ENCODE data around the gene IRF2.

Gene IRF2

GRCh38 chr4:184450045-184450444 lies 24.3 kb downstream of the IRF2 start:
- no peak overlapping the region for H4K12ac ChIP-seq (ENCODE audit: low read depth, low read length)
- no peak overlapping the region for H3K4me3 ChIP-seq (ENCODE audit: low read depth, low read length)
- H3K4ac ChIP-seq (ENCODE audit: low read depth, low read length): no peak overlapping the region
- no peak overlapping the region for H3K27ac ChIP-seq (ENCODE audit: low read depth, low read length)
- H2BK5ac ChIP-seq (ENCODE audit: low read depth, low read length, poor library complexity): no peak overlapping the region
- H3K14ac ChIP-seq (ENCODE audit: low read length): no peak overlapping the region
- WGBS (ENCODE audit: extremely low coverage, insufficient coverage, insufficient read length): no CpG with 5 or more reads among the region's 5 CpGs
- H3K23ac ChIP-seq (ENCODE audit: low read length): no peak overlapping the region
- no peaks in the 10 kb centered on the region for H3K79me2 ChIP-seq (ENCODE audit: control insufficient read depth, insufficient read depth, low read length, poor library complexity)
- H3K36me3 ChIP-seq (ENCODE audit: control insufficient read depth in 1 of 2, insufficient read depth in 2 of 2, low read length in 2 of 2): no peaks in the 10 kb centered on the region
- no peak overlapping the region for H3K18ac ChIP-seq (ENCODE audit: low read length)
- H3K9me3 ChIP-seq (ENCODE audit: insufficient read depth, low read depth, low read length): peaks cover 1% of the 10 kb centered on the region
- no peak for DNase-seq
- H2BK120ac ChIP-seq (ENCODE audit: insufficient read depth, low read length, poor library complexity): no peak overlapping the region
- H4K8ac ChIP-seq (ENCODE audit: low read depth, low read length): no peak overlapping the region
- H3K27me3 ChIP-seq (ENCODE audit: insufficient read depth, low read length): no peaks in the 10 kb centered on the region
- H2AK5ac ChIP-seq (ENCODE audit: low read length): no peak overlapping the region
- H3K9ac ChIP-seq (ENCODE audit: low read length): no peak overlapping the region
- peaks cover 3 to 5% of the 10 kb centered on the region in 2 experiments for H3K4me1 ChIP-seq (ENCODE audit: control insufficient read depth in 1 of 2, insufficient read depth in 2 of 2, low read length in 2 of 2)
- H2BK12ac ChIP-seq (ENCODE audit: low read length): no peak overlapping the region
- no peak overlapping the region for H4K91ac ChIP-seq (ENCODE audit: low read depth, low read length)
- no peak overlapping the region for H2AFZ ChIP-seq (ENCODE audit: insufficient read depth, low read length, poor library complexity)
- H3K4me2 ChIP-seq (ENCODE audit: low read length): no peak overlapping the region
- no peaks in the 10 kb centered on the region for H3K79me1 ChIP-seq (ENCODE audit: low read length)

- Histone ChIP-seq H2BK5ac (ENCODE audit: low read depth, low read length, poor library complexity) (no peak overlapping the region), H4K8ac (ENCODE audit: low read depth, low read length) (no peak overlapping the region), H3K4ac (ENCODE audit: low read depth, low read length) (no peak overlapping the region)
These were observed 25.5 kb downstream of the IRF2 start for GRCh38 chr4:184448821-184449220.

GRCh38 chr4:184448141-184448540 lies 26.2 kb downstream of the IRF2 start:
- no peak for DNase-seq
- Histone ChIP-seq H3K9me3 (ENCODE audit: insufficient read depth, low read depth, low read length) (peaks cover 1% of the 10 kb centered on the region), H3K4me3 (ENCODE audit: low read depth, low read length) (no peak overlapping the region), H3K4me2 (ENCODE audit: low read length) (no peak overlapping the region), H3K27ac (ENCODE audit: low read depth, low read length) (no peak overlapping the region), H3K14ac (ENCODE audit: low read length) (no peak overlapping the region), H2BK12ac (ENCODE audit: low read length) (no peak overlapping the region), H4K8ac (ENCODE audit: low read depth, low read length) (no peak overlapping the region), H3K27me3 (ENCODE audit: insufficient read depth, low read length) (no peaks in the 10 kb centered on the region), H4K91ac (ENCODE audit: low read depth, low read length) (no peak overlapping the region), H4K12ac (ENCODE audit: low read depth, low read length) (no peak overlapping the region), H3K9ac (ENCODE audit: low read length) (no peak overlapping the region), H2AFZ (ENCODE audit: insufficient read depth, low read length, poor library complexity) (no peak overlapping the region), H2AK5ac (ENCODE audit: low read length) (no peak overlapping the region), H3K36me3 (ENCODE audit: control insufficient read depth in 1 of 2, insufficient read depth in 2 of 2, low read length in 2 of 2) (no peaks in the 10 kb centered on the region), H2BK5ac (ENCODE audit: low read depth, low read length, poor library complexity) (no peak overlapping the region), H3K79me1 (ENCODE audit: low read length) (no peaks in the 10 kb centered on the region), H3K18ac (ENCODE audit: low read length) (no peak overlapping the region), H3K4me1 (ENCODE audit: control insufficient read depth in 1 of 2, insufficient read depth in 2 of 2, low read length in 2 of 2) (peaks cover 0 to 2% of the 10 kb centered on the region in 2 experiments), H2BK120ac (ENCODE audit: insufficient read depth, low read length, poor library complexity) (no peak overlapping the region), H3K79me2 (ENCODE audit: control insufficient read depth, insufficient read depth, low read length, poor library complexity) (no peaks in the 10 kb centered on the region), H3K23ac (ENCODE audit: low read length) (no peak overlapping the region), H3K4ac (ENCODE audit: low read depth, low read length) (no peak overlapping the region)
- WGBS (ENCODE audit: extremely low coverage, insufficient coverage, insufficient read length): no CpG with 5 or more reads among the region's 11 CpGs

More at GRCh38 chr4:184448821-184449220, 25.5 kb downstream of the IRF2 start:
- Histone ChIP-seq H2BK12ac (ENCODE audit: low read length) (no peak overlapping the region), H3K27me3 (ENCODE audit: insufficient read depth, low read length) (no peaks in the 10 kb centered on the region), H3K4me3 (ENCODE audit: low read depth, low read length) (no peak overlapping the region), H3K9ac (ENCODE audit: low read length) (no peak overlapping the region), H4K12ac (ENCODE audit: low read depth, low read length) (no peak overlapping the region), H2AK5ac (ENCODE audit: low read length) (no peak overlapping the region), H4K91ac (ENCODE audit: low read depth, low read length) (no peak overlapping the region), H3K36me3 (ENCODE audit: control insufficient read depth in 1 of 2, insufficient read depth in 2 of 2, low read length in 2 of 2) (no peaks in the 10 kb centered on the region), H3K79me2 (ENCODE audit: control insufficient read depth, insufficient read depth, low read length, poor library complexity) (no peaks in the 10 kb centered on the region), H3K27ac (ENCODE audit: low read depth, low read length) (no peak overlapping the region), H2BK120ac (ENCODE audit: insufficient read depth, low read length, poor library complexity) (no peak overlapping the region), H3K4me1 (ENCODE audit: control insufficient read depth in 1 of 2, insufficient read depth in 2 of 2, low read length in 2 of 2) (peaks cover 3 to 5% of the 10 kb centered on the region in 2 experiments), H3K23ac (ENCODE audit: low read length) (no peak overlapping the region), H3K14ac (ENCODE audit: low read length) (no peak overlapping the region), H3K9me3 (ENCODE audit: insufficient read depth, low read depth, low read length) (peaks cover 1% of the 10 kb centered on the region), H3K18ac (ENCODE audit: low read length) (no peak overlapping the region), H2AFZ (ENCODE audit: insufficient read depth, low read length, poor library complexity) (no peak overlapping the region), H3K79me1 (ENCODE audit: low read length) (no peaks in the 10 kb centered on the region), H3K4me2 (ENCODE audit: low read length) (no peak overlapping the region)
- DNase-seq: peak in 1 of 2 donors; percentile 20
- WGBS (ENCODE audit: extremely low coverage, insufficient coverage, insufficient read length): no CpG with 5 or more reads among the region's 10 CpGs

GRCh38 chr4:184447664-184448063 lies 26.7 kb downstream of the IRF2 start:
- Histone ChIP-seq H3K4me3 (ENCODE audit: low read depth, low read length) (no peak overlapping the region), H3K9ac (ENCODE audit: low read length) (no peak overlapping the region), H2BK12ac (ENCODE audit: low read length) (no peak overlapping the region), H3K79me2 (ENCODE audit: control insufficient read depth, insufficient read depth, low read length, poor library complexity) (no peaks in the 10 kb centered on the region), H3K4me1 (ENCODE audit: control insufficient read depth in 1 of 2, insufficient read depth in 2 of 2, low read length in 2 of 2) (peaks cover 0 to 2% of the 10 kb centered on the region in 2 experiments), H4K12ac (ENCODE audit: low read depth, low read length) (no peak overlapping the region), H3K27me3 (ENCODE audit: insufficient read depth, low read length) (no peaks in the 10 kb centered on the region), H3K4me2 (ENCODE audit: low read length) (no peak overlapping the region), H3K79me1 (ENCODE audit: low read length) (no peaks in the 10 kb centered on the region), H2BK5ac (ENCODE audit: low read depth, low read length, poor library complexity) (no peak overlapping the region), H3K9me3 (ENCODE audit: insufficient read depth, low read depth, low read length) (peaks cover 1% of the 10 kb centered on the region), H3K14ac (ENCODE audit: low read length) (no peak overlapping the region), H2AK5ac (ENCODE audit: low read length) (no peak overlapping the region), H3K23ac (ENCODE audit: low read length) (no peak overlapping the region), H3K18ac (ENCODE audit: low read length) (no peak overlapping the region), H3K4ac (ENCODE audit: low read depth, low read length) (no peak overlapping the region), H3K27ac (ENCODE audit: low read depth, low read length) (no peak overlapping the region), H4K91ac (ENCODE audit: low read depth, low read length) (no peak overlapping the region), H4K8ac (ENCODE audit: low read depth, low read length) (no peak overlapping the region), H2AFZ (ENCODE audit: insufficient read depth, low read length, poor library complexity) (no peak overlapping the region), H2BK120ac (ENCODE audit: insufficient read depth, low read length, poor library complexity) (no peak overlapping the region), H3K36me3 (ENCODE audit: control insufficient read depth in 1 of 2, insufficient read depth in 2 of 2, low read length in 2 of 2) (no peaks in the 10 kb centered on the region)
- WGBS (ENCODE audit: extremely low coverage, insufficient coverage, insufficient read length): no CpG with 5 or more reads among the region's 10 CpGs
- no peak for DNase-seq
